GOT3 (cell line): ENCODE results near the gene GADD45A.
A peak's percentile ranks its signal among the peaks of the same experiment; 100 is the strongest.

ENCODE experiments used
- DNase-seq: peaks from one replicate; lab custom pipeline; 2025; ENCODE audit warnings: mixed read lengths; lab: John Stamatoyannopoulos, UW

The GADD45A gene

GRCh38 chr1:67668660-67669059 lies 16.3 kb upstream of the GADD45A start:
- no peak for DNase-seq

GRCh38 chr1:67672260-67672803 lies 12.7 kb upstream of the GADD45A start:
- no peak for DNase-seq

GRCh38 chr1:67673468-67674201 lies 11.4 kb upstream of the GADD45A start:
- no peak for DNase-seq

- DNase-seq = no peak
Measured at GRCh38 chr1:67674260-67675011, 10.6 kb upstream of the GADD45A start.

GRCh38 chr1:67675800-67676199 lies 9.2 kb upstream of the GADD45A start:
- DNase-seq = no peak

GRCh38 chr1:67676287-67676686 lies 8.7 kb upstream of the GADD45A start:
- no peak for DNase-seq

- no peak for DNase-seq
Measured at GRCh38 chr1:67676946-67677345, 8.1 kb upstream of the GADD45A start.

GRCh38 chr1:67677408-67677807 lies 7.6 kb upstream of the GADD45A start:
- DNase-seq = no peak

- DNase-seq = no peak
Measured at GRCh38 chr1:67677930-67678329, 7.1 kb upstream of the GADD45A start.

- no peak for DNase-seq
Measured at GRCh38 chr1:67679691-67680090, 5.3 kb upstream of the GADD45A start.

- DNase-seq = no peak
Measured at GRCh38 chr1:67680486-67680885, 4.5 kb upstream of the GADD45A start.

GRCh38 chr1:67682659-67683197 lies 2.3 kb upstream of the GADD45A start:
- no peak for DNase-seq

- no peak for DNase-seq
Measured at GRCh38 chr1:67683316-67683715, 1.7 kb upstream of the GADD45A start.

- no peak for DNase-seq
Measured at GRCh38 chr1:67683766-67684525, 1.1 kb upstream of the GADD45A start.

- no peak for DNase-seq
Measured at GRCh38 chr1:67684526-67685066, 405 bp upstream of the GADD45A start.

GRCh38 chr1:67685558-67686266 lies 711 bp downstream of the GADD45A start:
- no peak for DNase-seq

- DNase-seq = peak; percentile 57
Measured at GRCh38 chr1:67686267-67687197, 1.5 kb downstream of the GADD45A start.

- no peak for DNase-seq
Measured at GRCh38 chr1:67687198-67687545, 2.2 kb downstream of the GADD45A start.

GRCh38 chr1:67687649-67688048 lies 2.6 kb downstream of the GADD45A start:
- peak; percentile 3 for DNase-seq

- DNase-seq = no peak
Measured at GRCh38 chr1:67688526-67689219, 3.7 kb downstream of the GADD45A start.
